HG03159 (cell line): Measurements from ENCODE around the gene POLR2J3.
A peak's percentile ranks its signal among the peaks of the same experiment; 100 is the strongest.
"Not testable (repeated sequence)": the region's sequence is repeated elsewhere in the genome, so short reads cannot be mapped to it uniquely, and the experiment has no call there.

Experiments used
- ATAC-seq: cut with Tn5 transposase; IDR thresholded peaks from one replicate; pipeline ENCODE4 v1.9.1; 2021; ENCODE audit warnings: mild to moderate bottlenecking, moderate library complexity; ENCODE audit not compliant: unreplicated experiment

POLR2J3 gene

DNA sequence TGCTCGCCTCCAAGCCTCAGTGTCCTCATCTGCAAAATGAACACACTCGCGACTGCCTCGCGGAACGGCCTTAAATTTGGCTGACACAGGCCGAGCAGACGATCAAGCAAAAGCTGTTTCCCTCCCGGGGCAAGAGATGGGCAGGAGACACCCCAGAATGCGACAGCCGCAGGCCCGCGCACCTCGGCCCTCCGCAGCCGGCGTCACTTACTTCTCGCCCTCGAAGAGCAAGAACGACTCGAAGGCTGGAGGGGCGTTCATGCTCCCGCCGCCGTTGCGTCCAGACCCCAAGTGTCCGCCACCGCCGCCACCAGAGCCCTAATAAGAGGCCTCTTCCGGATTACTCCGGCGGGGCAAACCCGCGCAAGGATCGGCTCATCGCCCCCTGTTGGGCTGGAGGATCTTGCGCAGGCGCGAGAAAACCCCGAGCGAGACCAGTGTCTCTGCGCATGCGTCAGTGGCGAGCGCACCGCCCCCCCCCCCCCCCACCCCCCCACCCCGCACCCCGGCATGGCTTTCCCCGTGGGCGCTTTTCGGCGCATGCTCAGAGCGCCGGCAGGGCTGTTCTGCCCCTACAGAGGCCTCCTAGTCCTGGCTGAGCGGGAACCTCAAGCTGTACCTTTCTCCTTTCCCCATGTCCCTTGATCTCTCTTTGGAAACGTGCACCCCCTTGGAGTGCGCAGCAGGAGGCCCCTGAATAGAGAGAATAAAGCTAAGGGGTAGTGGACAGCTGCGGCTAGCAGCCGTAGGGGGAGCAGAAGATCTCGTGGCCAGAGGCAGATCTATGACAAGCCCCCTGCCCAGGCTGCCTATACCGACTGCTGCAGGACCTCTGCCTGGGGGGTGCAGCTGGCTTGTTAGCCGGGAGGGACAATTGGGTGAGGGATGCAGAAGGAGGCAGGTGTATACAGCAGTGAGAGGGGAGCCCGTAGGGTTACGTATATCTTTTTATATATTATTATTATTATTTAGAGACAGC lies at the start of gene POLR2J3:
POLR2J3 (minus strand) TSS at position 323 of the 979 bp plus-strand sequence; CDS start at position 261, 62 bp downstream.
- ATAC-seq: peak; percentile 93

- not testable (repeated sequence) for ATAC-seq
Observed at GRCh38 chr7:102618122-102618521, 45.7 kb upstream of the POLR2J3 start.

- ATAC-seq: peak; percentile 67
Observed at GRCh38 chr7:102616507-102617125, 44.2 kb upstream of the POLR2J3 start, which contains the start of gene RASA4. TSS of gene RASA4 (minus strand) at chr7:102616756. CDS start at chr7:102616689, 67 bp downstream.

DNA sequence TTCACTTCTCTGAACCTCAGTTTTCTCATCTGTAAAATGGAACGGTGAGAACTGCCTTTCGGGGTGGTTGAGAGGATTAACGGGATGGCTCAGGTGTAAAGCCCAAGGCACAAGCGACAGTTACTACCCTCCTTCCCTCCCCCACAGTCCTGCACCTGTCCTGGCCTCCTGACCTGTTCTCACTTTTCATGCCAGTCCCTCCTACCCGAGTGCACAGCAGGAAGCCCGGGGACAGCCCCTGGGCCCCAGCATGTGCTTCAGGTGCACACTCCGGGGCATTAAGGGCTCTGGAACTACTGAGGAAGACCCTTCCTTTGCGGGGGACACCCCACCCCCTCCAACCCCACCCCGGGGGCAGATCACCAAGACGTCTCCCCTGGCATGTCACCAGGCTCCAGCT lies 43.5 kb upstream of the POLR2J3 start:
- not testable (repeated sequence) for ATAC-seq

GRCh38 chr7:102614873-102615272 lies 42.5 kb upstream of the POLR2J3 start:
- not testable (repeated sequence) for ATAC-seq

GRCh38 chr7:102614346-102614697 lies 41.9 kb upstream of the POLR2J3 start:
- ATAC-seq: not testable (repeated sequence)

DNA sequence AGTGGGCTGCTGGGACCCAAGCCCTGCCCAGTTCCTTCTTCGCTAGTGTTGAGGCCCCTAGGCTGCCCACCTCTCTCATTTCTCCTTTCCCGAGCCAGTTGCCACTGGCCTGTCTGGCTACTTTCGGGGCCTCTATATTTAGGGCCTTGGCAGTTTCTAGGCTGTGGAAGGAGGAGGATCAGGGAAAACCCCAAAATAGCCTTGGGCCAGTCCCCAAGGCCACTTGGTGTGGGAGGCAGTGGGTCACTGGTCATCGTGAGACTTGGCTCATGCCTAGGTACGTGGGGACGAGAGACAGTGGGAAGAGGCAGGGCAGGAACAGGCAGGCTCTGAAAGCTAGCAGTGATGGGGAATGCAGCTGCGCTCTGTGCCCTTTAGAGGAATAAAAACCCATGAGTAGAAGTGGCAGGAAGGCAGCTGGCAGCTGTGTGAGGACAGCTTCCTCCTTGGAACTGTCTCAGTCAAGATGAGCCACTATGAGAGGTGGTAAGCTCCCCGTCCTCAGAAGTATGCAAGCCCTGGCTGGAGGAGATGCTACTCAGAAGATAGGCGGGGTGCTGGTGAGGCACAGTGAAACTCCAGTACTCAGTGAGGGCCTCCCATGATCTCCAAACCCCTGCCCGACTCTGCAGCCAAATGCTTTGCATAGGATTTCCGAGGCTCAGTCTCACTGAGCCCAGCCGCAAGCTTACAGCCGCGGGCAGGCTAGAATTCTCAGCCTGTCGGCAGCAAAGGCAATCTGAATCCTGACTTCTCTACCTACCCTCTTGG lies 41.4 kb upstream of the POLR2J3 start:
- peak; percentile 61 for ATAC-seq

DNA sequence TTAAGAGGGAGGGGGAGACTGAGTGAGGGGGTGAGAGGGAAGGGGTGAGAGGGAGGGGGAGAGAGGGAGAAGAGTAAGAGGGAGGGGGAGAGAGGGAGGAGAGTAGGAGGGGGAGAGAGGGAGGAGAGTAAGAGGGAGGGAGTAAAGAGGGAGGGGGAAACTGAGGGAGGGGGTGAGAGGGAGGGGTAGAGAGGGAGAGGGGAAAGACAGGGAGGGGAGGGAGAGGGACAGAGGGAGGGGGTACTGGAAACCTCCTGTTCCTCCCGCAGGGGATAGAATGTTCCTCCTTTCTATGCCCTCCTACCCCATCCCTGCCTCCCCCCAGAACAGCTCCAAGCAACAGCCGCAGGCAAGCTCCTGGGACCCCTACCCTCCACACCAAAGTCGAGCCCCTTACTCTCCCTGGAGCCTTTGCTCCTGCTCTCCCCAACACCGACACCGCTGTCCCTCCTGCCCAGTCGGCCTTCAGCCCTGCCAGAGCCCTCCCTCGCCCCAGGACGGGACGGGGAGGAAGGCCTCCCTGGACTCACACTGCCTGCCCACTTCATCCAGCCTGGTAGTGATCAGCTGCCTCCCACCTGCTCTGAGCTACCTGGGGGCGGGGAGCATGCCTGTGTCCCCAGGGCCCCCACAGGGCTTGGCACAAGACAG lies 39.4 kb upstream of the POLR2J3 start:
- ATAC-seq: not testable (repeated sequence)

DNA sequence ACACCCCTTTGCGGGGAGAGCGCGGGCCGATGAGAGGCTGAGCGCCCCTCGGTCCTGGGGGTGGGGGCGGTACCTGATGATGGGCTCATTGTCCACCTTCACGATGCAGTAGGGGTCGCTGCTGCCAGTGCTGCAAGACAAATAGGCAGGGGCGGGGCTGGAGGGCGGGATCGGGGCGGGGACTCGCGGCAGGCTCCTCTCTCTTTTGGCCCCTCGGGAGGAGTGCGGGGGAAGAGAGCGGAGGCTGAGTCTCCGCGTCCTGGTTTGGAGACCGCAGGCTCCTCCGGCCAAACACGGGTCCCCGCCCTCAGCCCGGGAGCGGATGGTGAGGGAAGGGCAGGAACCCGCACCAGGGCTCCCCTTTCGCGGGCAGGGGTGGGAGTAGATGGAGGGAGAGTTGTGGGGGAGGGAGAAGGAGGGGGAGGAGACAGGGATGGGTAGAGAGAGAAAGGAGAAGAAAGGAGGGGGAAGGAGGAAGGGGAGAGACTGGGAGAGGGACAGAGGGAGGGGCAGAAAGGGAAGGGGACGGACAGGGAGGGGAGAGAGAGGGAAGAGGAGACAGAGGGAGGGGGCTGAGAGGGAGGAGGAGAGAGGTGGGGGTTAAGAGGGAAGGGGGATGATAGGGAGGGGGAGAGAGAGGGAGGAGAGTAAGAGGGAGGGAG lies 38.8 kb upstream of the POLR2J3 start:
- ATAC-seq: peak; percentile 35

DNA sequence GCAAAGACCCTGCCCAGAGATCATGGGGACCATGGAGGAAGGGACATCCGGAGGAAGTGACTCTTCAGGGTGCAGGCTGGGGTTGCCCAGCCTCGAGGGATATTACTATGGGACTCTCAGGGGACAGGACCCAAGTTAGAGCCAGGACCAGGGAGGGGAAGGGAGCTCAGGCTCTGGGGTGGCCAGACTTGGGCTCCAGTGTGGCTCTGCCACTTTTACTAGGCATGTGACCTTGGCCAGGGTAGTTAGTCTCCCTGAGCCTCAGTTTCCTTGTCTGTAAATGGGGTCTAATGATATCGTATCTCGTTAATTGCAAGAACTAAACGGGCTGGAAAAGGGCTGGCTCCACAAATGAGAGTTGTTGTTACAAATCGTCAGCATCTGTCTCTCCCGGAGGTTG lies 38.1 kb upstream of the POLR2J3 start:
- ATAC-seq: not testable (repeated sequence)

- not testable (repeated sequence) for ATAC-seq
Observed at GRCh38 chr7:102609734-102610133, 37.4 kb upstream of the POLR2J3 start.

- ATAC-seq: not testable (repeated sequence)
Observed at GRCh38 chr7:102606848-102607247, 34.5 kb upstream of the POLR2J3 start.

GRCh38 chr7:102604431-102605145 lies 32.2 kb upstream of the POLR2J3 start:
- ATAC-seq: not testable (repeated sequence)

DNA sequence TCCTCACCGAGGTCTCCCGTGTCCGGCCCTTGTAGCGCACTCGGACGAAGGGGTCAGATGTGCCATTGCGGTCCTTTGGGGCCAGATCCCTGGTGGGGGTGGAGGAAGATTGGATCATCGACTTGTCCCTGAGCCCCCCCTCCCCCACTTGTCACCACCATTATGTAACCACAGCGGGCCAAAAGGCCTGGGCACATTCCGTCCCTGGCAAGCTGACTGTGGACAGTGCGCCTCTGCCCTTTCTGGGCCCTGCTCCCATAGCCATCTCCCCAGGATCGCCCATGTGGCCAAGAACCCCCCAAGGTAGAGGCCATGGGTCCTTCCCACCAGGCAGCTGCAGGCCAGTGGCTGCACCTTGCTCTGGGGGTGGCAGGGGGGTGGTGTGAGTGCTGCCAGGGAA lies 29.9 kb upstream of the POLR2J3 start:
- not testable (repeated sequence) for ATAC-seq

DNA sequence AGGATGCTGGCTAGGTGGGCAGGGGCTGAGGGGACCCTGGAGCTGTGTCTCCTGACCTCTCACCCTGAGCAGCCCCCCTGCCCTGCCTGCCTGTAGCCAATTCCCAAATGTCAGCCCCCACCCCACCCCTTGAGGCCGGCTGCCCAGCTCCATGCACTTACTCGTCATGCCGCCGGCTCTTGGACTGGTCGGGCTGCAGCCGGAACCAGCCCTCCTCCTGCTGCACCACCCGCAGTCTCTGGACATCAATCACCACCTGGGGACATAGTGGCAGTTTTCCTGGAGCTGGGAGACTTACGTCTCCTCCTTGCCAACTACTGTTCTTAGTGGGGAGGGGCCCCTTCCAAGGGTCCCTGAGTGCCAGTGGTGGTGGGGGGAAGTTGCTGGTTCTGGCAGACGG lies 27.3 kb upstream of the POLR2J3 start:
- ATAC-seq: not testable (repeated sequence)

DNA sequence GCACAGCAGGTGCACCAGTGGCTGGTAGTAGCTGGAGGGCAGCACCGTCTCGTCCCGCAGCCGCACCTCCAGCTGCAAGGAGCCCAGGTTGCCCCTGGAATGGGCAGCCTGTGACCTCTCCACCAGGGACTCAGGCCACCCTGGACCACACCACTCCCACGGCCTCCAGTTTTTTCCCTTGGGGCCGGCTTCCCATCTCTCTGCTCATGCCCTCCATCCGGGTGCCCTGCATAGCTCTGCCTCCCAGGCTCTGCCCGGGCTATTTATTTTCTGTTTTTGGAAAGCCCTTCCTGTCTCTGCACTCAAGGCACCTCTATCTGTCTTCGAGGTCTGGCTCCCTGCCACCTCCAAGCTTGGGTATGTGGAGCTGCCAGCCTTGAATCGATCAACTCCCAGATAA lies 23.7 kb upstream of the POLR2J3 start:
- not testable (repeated sequence) for ATAC-seq

DNA sequence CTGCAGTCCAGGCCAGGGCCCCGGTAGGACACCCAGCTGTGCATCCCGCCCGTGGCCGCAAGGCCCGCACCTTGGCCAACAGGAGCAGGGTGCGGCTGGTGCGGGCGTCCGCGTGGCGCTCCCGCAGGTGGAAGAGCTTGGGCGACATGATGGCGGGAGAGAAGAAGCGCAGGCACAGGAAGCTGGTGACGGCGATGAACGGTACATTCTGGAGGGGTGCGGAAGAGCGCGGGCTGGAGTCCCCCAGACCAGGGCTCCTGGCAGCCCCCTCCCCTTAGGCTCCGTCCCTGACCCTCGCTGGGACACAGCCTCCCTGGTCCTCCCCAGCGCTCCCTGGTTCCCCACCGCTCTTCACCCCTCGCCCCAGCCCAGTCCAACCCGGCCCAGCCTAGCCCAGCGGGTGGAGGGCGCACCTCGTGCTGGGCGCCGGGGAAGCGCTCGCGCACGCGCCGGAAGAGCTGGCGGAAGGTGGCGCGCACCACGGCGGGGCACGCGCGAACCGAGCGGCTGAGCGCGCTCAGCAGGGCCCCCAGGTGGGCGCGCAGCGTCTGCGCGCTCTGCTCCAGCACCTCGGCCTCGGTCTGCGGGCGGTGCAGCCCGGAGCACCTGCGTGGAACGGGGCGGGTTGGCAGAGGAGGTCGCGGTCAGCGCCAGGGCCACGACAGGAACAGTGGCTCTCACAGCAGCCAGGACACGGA lies 21.4 kb upstream of the POLR2J3 start:
- peak; percentile 66 for ATAC-seq

GRCh38 chr7:102592477-102593019 lies 20.2 kb upstream of the POLR2J3 start:
- peak; percentile 45 for ATAC-seq
